HEK293T (cell line): Measurements from ENCODE around the gene LTBP1.

Experiments
- BHLHE40 ChIP-seq: fragments of 450-650 bp; IDR thresholded peaks from 2 replicates; pipeline ENCODE4 v1.6.1; 2016; ENCODE audit warnings: mild to moderate bottlenecking, moderate library complexity, borderline replicate concordance
- FOXK2 ChIP-seq: fragments of 450-650 bp; IDR thresholded peaks from 2 replicates; pipeline ENCODE4 v1.6.1; 2016; ENCODE audit warnings: mild to moderate bottlenecking
- FOXM1 ChIP-seq: fragments of 450-650 bp; IDR thresholded peaks from 2 replicates; pipeline ENCODE4 v1.6.1; 2017; ENCODE audit warnings: mild to moderate bottlenecking, borderline replicate concordance
- LEF1 ChIP-seq: fragments of 450-650 bp; IDR thresholded peaks from 2 replicates; pipeline ENCODE4 v1.6.1; 2017; ENCODE audit warnings: mild to moderate bottlenecking, borderline replicate concordance

DNA sequence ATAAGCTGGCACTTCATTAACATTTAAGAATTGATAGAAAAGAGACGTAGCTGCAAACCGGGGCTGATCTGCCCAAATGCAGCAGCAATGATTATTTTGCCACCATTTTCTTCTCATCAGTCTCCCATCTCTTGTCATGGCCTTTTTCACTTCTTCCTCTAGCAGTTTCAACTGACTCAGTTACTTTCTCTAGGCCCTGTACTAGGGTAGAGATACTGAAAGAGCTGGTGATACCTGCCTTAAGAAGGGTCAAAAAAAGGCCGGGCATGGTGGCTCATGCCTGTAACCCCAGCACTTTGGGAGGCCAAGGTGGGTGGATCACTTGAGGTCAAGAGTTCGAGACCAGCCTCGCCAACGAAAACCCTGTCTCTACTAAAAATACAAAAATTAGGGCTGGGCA lies 127.4 kb downstream of the LTBP1 start:
- TF ChIP-seq BHLHE40 = no peak
- TF ChIP-seq FOXM1 = no peak
- TF ChIP-seq FOXK2 = no peak
- no peak for TF ChIP-seq LEF1
